Endothelial cell (in vitro differentiated cells): ENCODE measurements around the gene HAGHL. TPM values are rescaled to one million over a fixed set of nuclear protein-coding genes. Genes with fewer than 3 reads are reported as not detected.

Experiments
- DNase-seq: peaks from one replicate; pipeline ENCODE4 v3.0.0; 2021; ENCODE audit warnings: low spot score
- H3K27ac Mint-ChIP-seq: one replicate; pipeline ENCODE4 v1.8.0; 2021; ENCODE audit warnings: mixed read lengths, inconsistent platforms; ENCODE audit not compliant: unreplicated experiment
- H3K27me3 Mint-ChIP-seq: one replicate; pipeline ENCODE4 v1.8.0; 2021; ENCODE audit warnings: mild to moderate bottlenecking, moderate library complexity, mixed read lengths, inconsistent platforms; ENCODE audit not compliant: unreplicated experiment
- H3K36me3 Mint-ChIP-seq: one replicate; pipeline ENCODE4 v1.8.0; 2021; ENCODE audit warnings: mild to moderate bottlenecking, low read depth, mixed read lengths, inconsistent platforms; ENCODE audit not compliant: unreplicated experiment
- H3K4me1 Mint-ChIP-seq: one replicate; pipeline ENCODE4 v1.8.0; 2021; ENCODE audit warnings: mild to moderate bottlenecking, mixed read lengths, inconsistent platforms; ENCODE audit not compliant: unreplicated experiment
- H3K4me3 Mint-ChIP-seq: one replicate; pipeline ENCODE4 v1.8.0; 2021; ENCODE audit warnings: mild to moderate bottlenecking, mixed read lengths, inconsistent platforms; ENCODE audit not compliant: unreplicated experiment
- H3K9me3 Mint-ChIP-seq: one replicate; pipeline ENCODE4 v1.8.0; 2021; ENCODE audit warnings: mixed read lengths, inconsistent platforms; ENCODE audit not compliant: unreplicated experiment
- CTCF ChIP-seq: fragments of 200-600 bp; sonication (generic); IDR thresholded peaks from one replicate; pipeline ENCODE4 v1.5.0; 2021; ENCODE audit warnings: antibody characterized with exemption; ENCODE audit not compliant: unreplicated experiment
- total RNA-seq: library from RNA; stranded (reverse); fragmentation: NEBNext Ultra II Directional; extraction: Animal tissue kit (Norgen Biotek cat#: 25700); gene quantifications from one replicate; pipeline ENCODE4 v1.2.1, GENCODE V29; 2021; ENCODE audit not compliant: unreplicated experiment

The HAGHL gene
- total RNA-seq, 1 donor from 2014 or later: 1.5 TPM

GRCh38 chr16:695355-696089, 31.4 kb upstream of the HAGHL start:
- Mint-ChIP-seq H3K9me3 (no peaks in the 10 kb centered on the region), H3K27me3 (peaks cover 25% of the 10 kb centered on the region), H3K4me3 (no peak overlapping the region), H3K36me3 (no peaks in the 10 kb centered on the region), H3K27ac (no peak overlapping the region), H3K4me1 (no peaks in the 10 kb centered on the region)
- no peak for DNase-seq
- no peak for TF ChIP-seq CTCF

DNA sequence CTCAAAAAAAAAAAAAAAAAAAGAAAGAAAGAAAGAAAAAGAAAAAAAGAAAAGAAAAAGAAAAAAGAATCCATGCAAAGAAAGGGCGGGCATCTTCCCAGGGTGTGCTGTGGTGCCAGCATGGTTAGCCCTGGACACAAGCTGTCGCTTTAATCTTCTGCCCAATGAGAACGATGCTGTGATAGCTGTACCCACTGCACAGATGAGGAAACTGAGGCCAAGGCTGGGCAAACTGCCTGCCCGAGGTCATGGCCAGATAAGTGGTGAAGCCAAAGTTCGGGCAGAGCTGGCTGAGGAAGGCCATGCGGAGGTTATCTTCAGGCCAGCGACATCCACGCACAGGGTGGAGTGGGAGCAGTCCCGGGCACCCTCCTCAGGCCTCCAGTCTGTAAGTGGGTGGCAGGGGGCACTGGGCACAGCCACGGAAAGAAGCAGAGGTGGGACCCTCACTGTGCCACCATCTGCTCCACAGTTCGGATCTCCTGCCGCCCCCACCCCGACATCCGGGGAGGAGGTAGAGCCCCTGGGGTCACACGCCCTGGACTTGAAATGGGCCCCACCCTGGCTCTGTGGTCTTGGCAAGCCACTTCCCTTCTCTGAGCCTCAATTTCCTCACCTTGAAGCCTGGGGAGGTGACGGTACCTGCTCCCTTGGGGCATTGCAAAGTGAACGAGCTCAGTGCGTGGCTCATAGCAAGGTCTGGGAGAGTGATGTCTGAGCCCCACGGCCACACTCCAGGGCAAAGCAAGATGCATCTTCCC, 27.8 kb upstream of the HAGHL start:
- Mint-ChIP-seq H3K27ac (no peak overlapping the region), H3K27me3 (peaks cover 26% of the 10 kb centered on the region)

GRCh38 chr16:700684-701584, 26.0 kb upstream of the HAGHL start:
- Mint-ChIP-seq H3K9me3 (no peaks in the 10 kb centered on the region), H3K36me3 (no peaks in the 10 kb centered on the region), H3K4me1 (no peaks in the 10 kb centered on the region), H3K4me3 (no peak overlapping the region), H3K27me3 (peaks cover 19% of the 10 kb centered on the region), H3K27ac (no peak overlapping the region)
- peak; percentile 77 for DNase-seq
- no peak for TF ChIP-seq CTCF

More for the DNA sequence above, 27.8 kb upstream of the HAGHL start:
- Mint-ChIP-seq H3K9me3 (no peaks in the 10 kb centered on the region), H3K4me3 (no peak overlapping the region), H3K36me3 (no peaks in the 10 kb centered on the region), H3K4me1 (no peaks in the 10 kb centered on the region)
- DNase-seq: no peak
- no peak for TF ChIP-seq CTCF

GRCh38 chr16:702341-702740, 24.6 kb upstream of the HAGHL start:
- no peaks in the 10 kb centered on the region for H3K9me3 Mint-ChIP-seq
- H3K36me3 Mint-ChIP-seq: no peaks in the 10 kb centered on the region
- H3K4me1 Mint-ChIP-seq: no peaks in the 10 kb centered on the region
- no peak overlapping the region for H3K27ac Mint-ChIP-seq
- peaks cover 18% of the 10 kb centered on the region for H3K27me3 Mint-ChIP-seq
- no peak for DNase-seq
- H3K4me3 Mint-ChIP-seq: no peak overlapping the region
- TF ChIP-seq CTCF: no peak
